HG02840 (cell line): ENCODE results near the gene ATG4C.

Experiments used
- ATAC-seq: cut with Tn5 transposase; IDR thresholded peaks from one replicate; pipeline ENCODE4 v1.9.1; 2021; ENCODE audit warnings: mild to moderate bottlenecking, moderate library complexity, moderate number of reproducible peaks; ENCODE audit not compliant: unreplicated experiment, low FRiP score

The ATG4C gene

GRCh38 chr1:62833529-62833928, 49.6 kb downstream of the ATG4C start:
- ATAC-seq = no peak

- no peak for ATAC-seq
These were observed 50.5 kb downstream of the ATG4C start for GRCh38 chr1:62834400-62834961.

GRCh38 chr1:62836856-62837540, 53.1 kb downstream of the ATG4C start:
- ATAC-seq = no peak

GRCh38 chr1:62840555-62840954, 56.6 kb downstream of the ATG4C start:
- ATAC-seq = no peak

GRCh38 chr1:62841587-62842169, 57.7 kb downstream of the ATG4C start:
- ATAC-seq = no peak

- ATAC-seq = no peak
These were observed 60.1 kb downstream of the ATG4C start for GRCh38 chr1:62844030-62844429.

- no peak for ATAC-seq
These were observed 65.1 kb downstream of the ATG4C start for GRCh38 chr1:62849031-62849430.

GRCh38 chr1:62852253-62852652, 68.3 kb downstream of the ATG4C start:
- ATAC-seq = no peak

- ATAC-seq = no peak
These were observed 73.0 kb downstream of the ATG4C start for GRCh38 chr1:62856960-62857359.

- ATAC-seq = no peak
These were observed 85.4 kb downstream of the ATG4C start for GRCh38 chr1:62869217-62869754.

GRCh38 chr1:62870148-62870547, 86.2 kb downstream of the ATG4C start:
- ATAC-seq = no peak

GRCh38 chr1:62875676-62876075, 91.7 kb downstream of the ATG4C start:
- ATAC-seq = no peak

GRCh38 chr1:62876535-62876934, 92.6 kb downstream of the ATG4C start:
- no peak for ATAC-seq

GRCh38 chr1:62877579-62877978, 93.6 kb downstream of the ATG4C start:
- no peak for ATAC-seq

- no peak for ATAC-seq
These were observed 96.0 kb downstream of the ATG4C start for GRCh38 chr1:62879962-62880361.

GRCh38 chr1:62882201-62883104, 98.5 kb downstream of the ATG4C start:
- no peak for ATAC-seq

- ATAC-seq = no peak
These were observed 100.3 kb downstream of the ATG4C start for GRCh38 chr1:62884156-62884740.

- no peak for ATAC-seq
These were observed 104.0 kb downstream of the ATG4C start for GRCh38 chr1:62887799-62888507.

- no peak for ATAC-seq
These were observed 108.1 kb downstream of the ATG4C start for GRCh38 chr1:62891956-62892562.
